ENCODE measurements around the gene PPP6R2.

PPP6R2 gene

DNA sequence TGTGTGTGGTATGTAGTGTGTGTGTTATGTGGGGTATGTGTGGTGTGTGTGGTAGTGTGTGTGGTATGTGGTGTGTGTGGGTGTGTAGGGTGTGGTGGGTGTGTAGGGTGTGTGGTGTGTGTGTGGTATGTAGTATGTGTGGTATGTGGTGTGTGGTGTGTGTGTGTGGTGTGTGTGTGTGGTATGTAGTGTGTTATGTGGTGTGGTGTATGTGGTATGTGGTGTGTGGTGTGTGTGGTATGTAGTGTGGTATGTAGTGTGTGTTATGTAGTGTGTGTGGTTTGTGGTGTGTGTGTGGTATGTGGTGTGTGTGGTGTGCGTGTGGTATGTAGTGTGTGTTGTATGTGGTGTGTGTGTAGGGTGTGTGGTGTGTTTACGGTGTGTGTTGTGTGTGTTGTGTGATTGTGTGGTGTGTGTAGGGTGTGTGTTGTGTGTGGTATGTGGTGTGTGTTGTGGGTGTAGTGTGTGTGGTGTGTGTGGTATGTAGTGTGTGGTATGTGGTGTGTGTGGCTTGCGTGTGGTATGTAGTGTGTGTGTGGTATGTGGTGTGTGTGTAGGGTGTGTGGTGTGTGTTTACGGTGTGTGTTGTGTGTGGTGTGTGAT lies 4.2 kb upstream of the PPP6R2 start:
- no peak for DNase-seq (ENCODE audit: insufficient read length, low spot score)
- TF ChIP-seq SPI1 (IDR thresholded peaks at IDR 0.05; ENCODE audit: low read depth, low read length) = no peak
- no peak for TF ChIP-seq POLR2AphosphoS5 (IDR thresholded peaks at IDR 0.05; ENCODE audit: low read depth, low read length)
- TF ChIP-seq POU2F2 (IDR thresholded peaks at IDR 0.05; ENCODE audit: low read depth, low read length) = no peak
- no peak for TF ChIP-seq POLR2A (IDR thresholded peaks at IDR 0.05; ENCODE audit: low read depth, low read length)
- TF ChIP-seq TAF1 (IDR thresholded peaks at IDR 0.05; ENCODE audit: low read depth, low read length) = no peak
- TF ChIP-seq PAX5 (IDR thresholded peaks at IDR 0.05; ENCODE audit: insufficient read depth, low read length, severe bottlenecking) = no peak
- no peak for FAIRE-seq

DNA sequence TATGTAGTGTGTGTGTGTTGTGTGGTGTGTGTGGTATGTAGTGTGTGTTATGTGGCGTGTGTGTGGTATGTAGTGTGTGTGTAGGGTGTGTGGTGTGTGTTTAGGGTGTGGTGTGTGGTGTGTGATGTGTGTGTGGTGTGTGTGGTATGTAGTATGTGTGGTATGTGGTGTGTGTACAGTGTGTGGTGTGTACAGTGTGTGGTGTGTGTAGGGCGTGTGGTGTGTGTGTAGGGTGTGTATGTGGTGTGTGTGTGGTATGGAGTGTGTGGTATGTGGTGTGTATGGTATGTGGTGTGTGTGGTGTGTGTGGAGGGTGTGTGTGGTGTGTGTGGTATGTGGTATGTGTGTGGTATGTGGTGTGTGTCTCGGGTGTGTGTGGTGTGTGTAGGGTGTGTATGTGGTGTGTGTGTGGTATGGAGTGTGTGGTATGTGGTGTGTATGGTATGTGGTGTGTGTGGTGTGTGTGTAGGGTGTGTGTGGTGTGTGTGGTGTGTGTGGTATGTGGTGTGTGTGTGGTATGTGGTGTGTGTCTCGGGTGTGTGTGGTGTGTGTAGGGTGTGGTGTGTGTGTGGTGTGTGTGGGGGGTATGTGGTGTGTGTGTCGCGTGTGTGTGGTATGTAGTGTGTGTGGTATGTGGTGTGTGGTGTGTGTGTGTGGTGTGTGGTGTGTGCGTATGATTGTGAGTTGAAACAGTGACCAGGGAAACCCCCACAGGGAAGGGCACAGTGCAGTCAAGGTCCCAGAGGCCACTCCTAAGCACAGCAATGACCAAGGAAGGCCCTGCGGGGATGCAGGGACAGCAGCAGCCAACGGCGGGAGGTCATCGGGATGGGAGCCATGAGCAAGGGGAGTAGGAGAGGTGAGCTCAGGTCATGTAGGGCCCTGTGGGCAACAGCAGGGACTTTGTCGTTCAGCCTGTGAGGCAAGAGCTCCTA lies 2.9 kb upstream of the PPP6R2 start:
- DNase-seq (ENCODE audit: insufficient read length, low spot score) (no peak), FAIRE-seq (peak; percentile 98)
- no peak for TF ChIP-seq POLR2AphosphoS5 (IDR thresholded peaks at IDR 0.05; ENCODE audit: low read depth, low read length)
- no peak for TF ChIP-seq PAX5 (IDR thresholded peaks at IDR 0.05; ENCODE audit: insufficient read depth, low read length, severe bottlenecking)
- no peak for TF ChIP-seq TAF1 (IDR thresholded peaks at IDR 0.05; ENCODE audit: low read depth, low read length)
- no peak for TF ChIP-seq POU2F2 (IDR thresholded peaks at IDR 0.05; ENCODE audit: low read depth, low read length)
- no peak for TF ChIP-seq POLR2A (IDR thresholded peaks at IDR 0.05; ENCODE audit: low read depth, low read length)
- TF ChIP-seq SPI1 (IDR thresholded peaks at IDR 0.05; ENCODE audit: low read depth, low read length) = no peak

DNA sequence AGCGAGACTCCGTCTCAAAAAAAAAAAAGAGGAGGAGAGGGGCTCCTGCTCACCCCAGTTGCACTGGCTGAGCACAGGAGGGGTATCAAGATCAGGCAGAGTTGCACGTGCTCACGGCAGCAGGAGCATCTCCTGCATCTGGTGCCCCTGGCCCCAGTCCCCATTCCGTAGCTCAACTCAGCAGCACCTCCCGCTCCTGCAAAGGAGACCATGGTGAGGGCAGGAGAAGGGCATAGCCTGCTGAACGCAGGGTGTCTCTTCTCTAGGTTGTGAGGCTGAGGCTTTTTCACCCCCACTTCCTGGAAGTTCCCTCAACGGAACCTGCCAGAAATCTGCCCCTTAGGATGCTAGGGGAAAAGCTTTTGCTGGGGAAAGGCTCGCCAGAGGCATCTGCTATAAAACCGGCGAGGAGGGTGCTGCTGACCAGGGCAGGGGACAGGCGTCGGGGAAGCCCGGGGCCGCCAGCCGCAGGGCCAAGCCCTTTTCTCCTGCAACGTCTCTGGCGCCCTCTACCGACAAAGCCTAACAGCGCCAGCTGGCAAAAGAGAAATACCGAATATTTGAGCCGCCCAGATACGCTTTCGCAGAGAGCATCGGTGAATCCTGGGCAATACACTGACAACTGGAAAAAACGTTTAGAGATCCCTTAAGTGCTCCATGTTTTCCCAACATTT lies 1.0 kb upstream of the PPP6R2 start:
- DNase-seq (ENCODE audit: insufficient read length, low spot score) (peak; percentile 63), FAIRE-seq (peak; percentile 86)
- no peak for TF ChIP-seq TAF1 (IDR thresholded peaks at IDR 0.05; ENCODE audit: low read depth, low read length)
- TF ChIP-seq POU2F2 (IDR thresholded peaks at IDR 0.05; ENCODE audit: low read depth, low read length) = no peak
- TF ChIP-seq POLR2A (IDR thresholded peaks at IDR 0.05; ENCODE audit: low read depth, low read length) = no peak
- TF ChIP-seq SPI1 (IDR thresholded peaks at IDR 0.05; ENCODE audit: low read depth, low read length) = no peak

DNA sequence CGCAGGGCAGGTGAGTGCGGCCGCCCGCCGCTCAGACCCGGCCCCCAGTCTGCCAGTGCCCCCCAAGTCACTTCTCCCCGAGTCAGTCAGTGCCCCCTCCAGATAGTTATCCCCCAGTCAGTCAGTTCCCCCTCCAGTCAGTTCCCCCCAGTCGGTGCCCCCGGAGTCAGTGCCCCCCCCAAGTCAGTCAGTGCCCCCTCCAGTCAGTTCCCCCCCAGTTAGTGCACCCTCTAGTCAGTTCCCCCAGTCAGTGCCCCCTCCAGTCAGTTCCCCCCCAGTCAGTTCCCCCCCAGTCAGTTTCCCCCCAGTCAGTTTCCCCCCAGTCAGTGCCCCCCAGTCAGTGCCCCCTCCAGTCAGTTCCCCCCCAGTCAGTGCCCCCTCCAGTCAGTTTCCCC lies 411 bp downstream of the PPP6R2 start:
- TF ChIP-seq POLR2A (IDR thresholded peaks at IDR 0.05; ENCODE audit: low read depth, low read length) (no peak), POLR2AphosphoS5 (IDR thresholded peaks at IDR 0.05; ENCODE audit: low read depth, low read length) (no peak), POU2F2 (IDR thresholded peaks at IDR 0.05; ENCODE audit: low read depth, low read length) (0 out of 2 replicates have a peak, but pooled peaks have one; percentile 2)
- no peak for FAIRE-seq
- DNase-seq (ENCODE audit: insufficient read length, low spot score) = no peak

GRCh38 chr22:50346470-50346869 lies 3.3 kb downstream of the PPP6R2 start:
- DNase-seq (ENCODE audit: insufficient read length, low spot score) = no peak
- no peak for FAIRE-seq
- no peak for TF ChIP-seq SPI1 (IDR thresholded peaks at IDR 0.05; ENCODE audit: low read depth, low read length)
- TF ChIP-seq POLR2A (IDR thresholded peaks at IDR 0.05; ENCODE audit: low read depth, low read length) = no peak
- no peak for TF ChIP-seq TAF1 (IDR thresholded peaks at IDR 0.05; ENCODE audit: low read depth, low read length)
- TF ChIP-seq POLR2AphosphoS5 (IDR thresholded peaks at IDR 0.05; ENCODE audit: low read depth, low read length) = no peak
- no peak for TF ChIP-seq PAX5 (IDR thresholded peaks at IDR 0.05; ENCODE audit: insufficient read depth, low read length, severe bottlenecking)
- no peak for TF ChIP-seq POU2F2 (IDR thresholded peaks at IDR 0.05; ENCODE audit: low read depth, low read length)

GRCh38 chr22:50347157-50347556 lies 4.0 kb downstream of the PPP6R2 start:
- no peak for FAIRE-seq
- DNase-seq (ENCODE audit: insufficient read length, low spot score) = no peak
- TF ChIP-seq POLR2AphosphoS5 (IDR thresholded peaks at IDR 0.05; ENCODE audit: low read depth, low read length) (no peak), SPI1 (IDR thresholded peaks at IDR 0.05; ENCODE audit: low read depth, low read length) (no peak), POLR2A (IDR thresholded peaks at IDR 0.05; ENCODE audit: low read depth, low read length) (no peak), PAX5 (IDR thresholded peaks at IDR 0.05; ENCODE audit: insufficient read depth, low read length, severe bottlenecking) (no peak)

- no peak for TF ChIP-seq POU2F2 (IDR thresholded peaks at IDR 0.05; ENCODE audit: low read depth, low read length)
- TF ChIP-seq POLR2AphosphoS5 (IDR thresholded peaks at IDR 0.05; ENCODE audit: low read depth, low read length) = no peak
- TF ChIP-seq SPI1 (IDR thresholded peaks at IDR 0.05; ENCODE audit: low read depth, low read length) = no peak
- no peak for TF ChIP-seq POLR2A (IDR thresholded peaks at IDR 0.05; ENCODE audit: low read depth, low read length)
- TF ChIP-seq TAF1 (IDR thresholded peaks at IDR 0.05; ENCODE audit: low read depth, low read length) = no peak
- TF ChIP-seq PAX5 (IDR thresholded peaks at IDR 0.05; ENCODE audit: insufficient read depth, low read length, severe bottlenecking) = no peak
- no peak for DNase-seq (ENCODE audit: insufficient read length, low spot score)
- FAIRE-seq = no peak
Measured at GRCh38 chr22:50348058-50348457, 4.9 kb downstream of the PPP6R2 start.

DNA sequence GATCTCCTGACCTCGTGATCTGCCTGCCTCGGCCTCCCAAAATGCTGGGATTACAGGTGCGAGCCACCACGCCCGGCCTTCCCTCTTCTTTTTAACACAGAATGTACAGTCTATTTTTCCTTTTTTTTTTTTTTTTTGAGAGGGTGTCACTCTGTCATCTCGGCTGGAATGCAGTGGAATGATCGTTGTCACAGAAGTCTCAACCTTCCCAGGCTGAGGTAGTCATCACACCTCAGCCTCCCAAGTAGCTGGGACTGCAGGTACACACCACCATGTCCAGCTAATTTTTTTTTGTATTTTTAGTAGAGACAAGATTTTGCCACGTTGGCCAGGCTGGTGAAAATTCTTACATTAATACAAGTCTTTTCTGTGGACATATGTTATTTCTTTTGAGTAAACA lies 13.1 kb downstream of the PPP6R2 start:
- no peak for DNase-seq (ENCODE audit: insufficient read length, low spot score)
- TF ChIP-seq SPI1 (IDR thresholded peaks at IDR 0.05; ENCODE audit: low read depth, low read length) (no peak), PAX5 (IDR thresholded peaks at IDR 0.05; ENCODE audit: insufficient read depth, low read length, severe bottlenecking) (no peak), POLR2A (IDR thresholded peaks at IDR 0.05; ENCODE audit: low read depth, low read length) (no peak), POU2F2 (IDR thresholded peaks at IDR 0.05; ENCODE audit: low read depth, low read length) (no peak), TAF1 (IDR thresholded peaks at IDR 0.05; ENCODE audit: low read depth, low read length) (no peak), POLR2AphosphoS5 (IDR thresholded peaks at IDR 0.05; ENCODE audit: low read depth, low read length) (no peak)
- FAIRE-seq = no peak

DNA sequence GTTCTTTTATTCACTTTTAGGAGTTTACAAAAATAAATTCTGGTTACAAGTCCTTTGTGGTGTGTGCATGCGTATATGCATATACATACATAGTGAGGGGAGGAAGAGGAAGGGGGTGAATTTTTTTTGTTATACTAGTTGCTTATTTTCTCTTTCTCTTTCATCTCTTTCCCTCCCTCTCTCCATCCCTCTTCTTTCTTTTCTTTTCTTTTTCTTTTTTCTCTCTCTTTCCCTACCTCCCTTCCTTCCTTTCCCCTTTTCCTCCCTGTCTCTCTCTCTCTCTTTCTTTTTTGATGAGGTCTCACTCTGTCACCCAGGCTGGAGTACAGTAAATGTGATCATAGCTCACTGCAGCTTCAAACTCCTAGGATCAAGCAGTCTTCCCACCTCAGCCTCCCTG lies 14.1 kb downstream of the PPP6R2 start:
- no peak for DNase-seq (ENCODE audit: insufficient read length, low spot score)
- TF ChIP-seq POU2F2 (IDR thresholded peaks at IDR 0.05; ENCODE audit: low read depth, low read length) = no peak
- no peak for TF ChIP-seq PAX5 (IDR thresholded peaks at IDR 0.05; ENCODE audit: insufficient read depth, low read length, severe bottlenecking)
- no peak for TF ChIP-seq SPI1 (IDR thresholded peaks at IDR 0.05; ENCODE audit: low read depth, low read length)
- no peak for TF ChIP-seq POLR2AphosphoS5 (IDR thresholded peaks at IDR 0.05; ENCODE audit: low read depth, low read length)
- TF ChIP-seq TAF1 (IDR thresholded peaks at IDR 0.05; ENCODE audit: low read depth, low read length) = no peak
- no peak for TF ChIP-seq POLR2A (IDR thresholded peaks at IDR 0.05; ENCODE audit: low read depth, low read length)
- no peak for FAIRE-seq

All from GM12891 (cell line).